ENCODE results near the gene NUDT5. TPM values are rescaled to one million over a fixed set of nuclear protein-coding genes. Genes with fewer than 3 reads are reported as not detected.

The NUDT5 gene
- total RNA-seq, 4 donors from 2014 or later = 23.0 to 31.2 (median 27.3) TPM

DNA sequence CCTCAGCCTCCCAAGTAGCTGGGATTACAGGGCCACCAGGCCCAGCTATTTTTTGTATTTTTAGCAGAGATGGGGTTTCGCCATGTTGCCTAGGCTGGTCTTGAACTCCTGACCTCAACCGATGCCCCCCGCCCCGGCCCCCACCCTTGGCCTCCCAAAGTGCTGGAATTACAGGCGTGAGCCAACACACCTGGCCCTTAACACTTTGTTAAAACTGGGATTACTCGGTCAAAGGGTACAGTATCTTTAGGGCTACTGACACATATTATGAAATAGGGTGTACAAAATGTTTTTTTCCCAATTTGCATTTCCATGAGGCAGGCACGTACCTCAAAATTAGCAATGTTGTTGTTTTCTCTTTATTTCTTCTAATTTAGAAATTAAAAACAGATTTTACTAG is 11.5 kb downstream of the NUDT5 start:
- no peaks in the 10 kb centered on the region for H3K4me1 ChIP-seq
- WGBS, 2 donors (ENCODE audit: low coverage in 1 of 2) = 88 to 92% methylated on average over 1 to 2 of the region's 7 CpGs
- TF ChIP-seq CTCF (IDR thresholded peaks at IDR 0.05) = no peak
- no peak for TF ChIP-seq EP300 (IDR thresholded peaks at IDR 0.05)
- TF ChIP-seq POLR2AphosphoS5 (IDR thresholded peaks at IDR 0.05) = no peak
- no peak for TF ChIP-seq POLR2A (IDR thresholded peaks at IDR 0.05)
- no peaks in the 10 kb centered on the region for H3K27me3 ChIP-seq
- H3K9me3 ChIP-seq = no peaks in the 10 kb centered on the region
- no peak overlapping the region for H3K4me3 ChIP-seq
- no peak overlapping the region for H3K27ac ChIP-seq
- peaks cover 3 to 85% of the 10 kb centered on the region in 2 donors for H3K36me3 ChIP-seq
- no peak for ATAC-seq

DNA sequence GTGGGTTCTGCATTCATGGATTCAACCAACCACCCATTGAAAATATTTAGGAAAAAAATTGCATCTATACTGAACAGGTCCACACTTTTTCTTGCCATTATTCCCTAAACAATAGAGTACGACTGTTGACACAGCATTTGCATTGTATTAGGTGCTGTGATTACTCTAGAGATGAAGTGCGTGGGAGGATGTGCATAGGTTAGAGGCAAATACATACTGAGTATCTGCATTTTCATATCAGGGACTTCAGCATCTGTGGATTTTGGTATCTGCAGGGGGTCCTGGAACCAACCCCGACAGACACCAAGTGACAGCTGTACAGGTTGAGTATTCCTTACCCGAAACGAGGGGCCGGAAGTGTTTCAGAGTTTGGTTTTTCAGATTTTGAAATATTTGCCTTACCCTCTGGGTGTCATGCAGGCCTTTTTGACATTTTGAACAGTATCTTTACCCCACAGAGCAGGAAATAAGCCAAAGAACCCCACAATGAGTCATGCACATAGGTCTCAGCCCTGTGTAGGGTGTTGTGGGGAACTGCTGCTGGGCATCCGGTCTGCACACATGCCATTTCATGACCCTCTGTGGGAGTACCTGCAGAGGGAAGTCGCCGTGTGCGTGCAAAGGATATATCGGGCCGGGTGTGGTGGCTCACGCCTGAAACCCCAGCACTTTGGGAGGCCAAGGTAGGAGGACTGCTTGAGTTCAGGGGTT is 14.5 kb downstream of the NUDT5 start:
- H3K4me1 ChIP-seq = no peaks in the 10 kb centered on the region
- no peaks in the 10 kb centered on the region for H3K27me3 ChIP-seq
- H3K9me3 ChIP-seq = no peaks in the 10 kb centered on the region
- H3K4me3 ChIP-seq = no peak overlapping the region
- no peak for TF ChIP-seq CTCF (IDR thresholded peaks at IDR 0.05)
- no peak for TF ChIP-seq POLR2A (IDR thresholded peaks at IDR 0.05)
- no peak for TF ChIP-seq POLR2AphosphoS5 (IDR thresholded peaks at IDR 0.05)
- TF ChIP-seq EP300 (IDR thresholded peaks at IDR 0.05) = no peak
- 93% methylated on average over 9 to 11 of the region's 13 CpGs for WGBS, 2 donors (ENCODE audit: low coverage in 1 of 2)
- peaks cover 3 to 98% of the 10 kb centered on the region in 2 donors for H3K36me3 ChIP-seq
- ATAC-seq = no peak
- no peak overlapping the region for H3K27ac ChIP-seq

GRCh38 chr10:12180221-12180974 is 15.3 kb downstream of the NUDT5 start:
- Histone ChIP-seq H3K4me1 (no peaks in the 10 kb centered on the region), H3K9me3 (no peaks in the 10 kb centered on the region), H3K27me3 (no peaks in the 10 kb centered on the region), H3K36me3 (peaks cover 1 to 98% of the 10 kb centered on the region in 2 donors), H3K27ac (no peak overlapping the region), H3K4me3 (no peak overlapping the region)
- 78 to 84% methylated on average over 8 to 9 of the region's 9 CpGs for WGBS, 2 donors (ENCODE audit: low coverage in 1 of 2)
- ATAC-seq = no peak
- TF ChIP-seq CTCF (IDR thresholded peaks at IDR 0.05) (no peak), EP300 (IDR thresholded peaks at IDR 0.05) (no peak), POLR2AphosphoS5 (IDR thresholded peaks at IDR 0.05) (no peak), POLR2A (IDR thresholded peaks at IDR 0.05) (no peak)

GRCh38 chr10:12179606-12180170 is 16.0 kb downstream of the NUDT5 start:
- H3K4me1 ChIP-seq = no peaks in the 10 kb centered on the region
- no peaks in the 10 kb centered on the region for H3K27me3 ChIP-seq
- no peak for ATAC-seq
- no peaks in the 10 kb centered on the region for H3K9me3 ChIP-seq
- H3K36me3 ChIP-seq = peaks cover 0 to 98% of the 10 kb centered on the region in 2 donors
- 84 to 95% methylated on average over 4 of the region's 4 CpGs for WGBS, 2 donors (ENCODE audit: low coverage in 1 of 2)
- no peak overlapping the region for H3K27ac ChIP-seq
- TF ChIP-seq CTCF (IDR thresholded peaks at IDR 0.05) = no peak
- no peak for TF ChIP-seq POLR2A (IDR thresholded peaks at IDR 0.05)
- TF ChIP-seq EP300 (IDR thresholded peaks at IDR 0.05) = no peak
- TF ChIP-seq POLR2AphosphoS5 (IDR thresholded peaks at IDR 0.05) = no peak
- H3K4me3 ChIP-seq = no peak overlapping the region

All from gastroesophageal sphincter (tissue), 4 donors.